Measurements from ENCODE around the gene RUNX1.

RUNX1 gene

GRCh38 chr21:34818662-34819158 lies 230.4 kb downstream of the RUNX1 start:
- no peak for DNase-seq
- TF ChIP-seq, protein P1, sequence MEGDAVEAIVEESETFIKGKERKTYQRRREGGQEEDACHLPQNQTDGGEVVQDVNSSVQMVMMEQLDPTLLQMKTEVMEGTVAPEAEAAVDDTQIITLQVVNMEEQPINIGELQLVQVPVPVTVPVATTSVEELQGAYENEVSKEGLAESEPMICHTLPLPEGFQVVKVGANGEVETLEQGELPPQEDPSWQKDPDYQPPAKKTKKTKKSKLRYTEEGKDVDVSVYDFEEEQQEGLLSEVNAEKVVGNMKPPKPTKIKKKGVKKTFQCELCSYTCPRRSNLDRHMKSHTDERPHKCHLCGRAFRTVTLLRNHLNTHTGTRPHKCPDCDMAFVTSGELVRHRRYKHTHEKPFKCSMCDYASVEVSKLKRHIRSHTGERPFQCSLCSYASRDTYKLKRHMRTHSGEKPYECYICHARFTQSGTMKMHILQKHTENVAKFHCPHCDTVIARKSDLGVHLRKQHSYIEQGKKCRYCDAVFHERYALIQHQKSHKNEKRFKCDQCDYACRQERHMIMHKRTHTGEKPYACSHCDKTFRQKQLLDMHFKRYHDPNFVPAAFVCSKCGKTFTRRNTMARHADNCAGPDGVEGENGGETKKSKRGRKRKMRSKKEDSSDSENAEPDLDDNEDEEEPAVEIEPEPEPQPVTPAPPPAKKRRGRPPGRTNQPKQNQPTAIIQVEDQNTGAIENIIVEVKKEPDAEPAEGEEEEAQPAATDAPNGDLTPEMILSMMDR (IDR thresholded peaks at IDR 0.05; ENCODE audit: low read depth, low read length): no peak
- Histone ChIP-seq H3K27ac (no peak overlapping the region), H3K4me3 (ENCODE audit: low read depth, low read length) (no peak overlapping the region), H3K36me3 (no peaks in the 10 kb centered on the region), H3K9me3 (ENCODE audit: severe bottlenecking) (peaks cover 3% of the 10 kb centered on the region), H3K27me3 (ENCODE audit: insufficient read depth, low read depth, severe bottlenecking) (peaks cover 100% of the 10 kb centered on the region)

GRCh38 chr21:34817821-34818661 lies 231.1 kb downstream of the RUNX1 start:
- H3K27ac ChIP-seq: no peak overlapping the region
- H3K4me3 ChIP-seq (ENCODE audit: low read depth, low read length): no peak overlapping the region
- H3K36me3 ChIP-seq: no peaks in the 10 kb centered on the region
- H3K9me3 ChIP-seq (ENCODE audit: severe bottlenecking): peaks cover 3% of the 10 kb centered on the region
- H3K27me3 ChIP-seq (ENCODE audit: insufficient read depth, low read depth, severe bottlenecking): peaks cover 100% of the 10 kb centered on the region
- TF ChIP-seq, protein P1 (IDR thresholded peaks at IDR 0.05; ENCODE audit: low read depth, low read length): no peak
- DNase-seq: no peak

DNA sequence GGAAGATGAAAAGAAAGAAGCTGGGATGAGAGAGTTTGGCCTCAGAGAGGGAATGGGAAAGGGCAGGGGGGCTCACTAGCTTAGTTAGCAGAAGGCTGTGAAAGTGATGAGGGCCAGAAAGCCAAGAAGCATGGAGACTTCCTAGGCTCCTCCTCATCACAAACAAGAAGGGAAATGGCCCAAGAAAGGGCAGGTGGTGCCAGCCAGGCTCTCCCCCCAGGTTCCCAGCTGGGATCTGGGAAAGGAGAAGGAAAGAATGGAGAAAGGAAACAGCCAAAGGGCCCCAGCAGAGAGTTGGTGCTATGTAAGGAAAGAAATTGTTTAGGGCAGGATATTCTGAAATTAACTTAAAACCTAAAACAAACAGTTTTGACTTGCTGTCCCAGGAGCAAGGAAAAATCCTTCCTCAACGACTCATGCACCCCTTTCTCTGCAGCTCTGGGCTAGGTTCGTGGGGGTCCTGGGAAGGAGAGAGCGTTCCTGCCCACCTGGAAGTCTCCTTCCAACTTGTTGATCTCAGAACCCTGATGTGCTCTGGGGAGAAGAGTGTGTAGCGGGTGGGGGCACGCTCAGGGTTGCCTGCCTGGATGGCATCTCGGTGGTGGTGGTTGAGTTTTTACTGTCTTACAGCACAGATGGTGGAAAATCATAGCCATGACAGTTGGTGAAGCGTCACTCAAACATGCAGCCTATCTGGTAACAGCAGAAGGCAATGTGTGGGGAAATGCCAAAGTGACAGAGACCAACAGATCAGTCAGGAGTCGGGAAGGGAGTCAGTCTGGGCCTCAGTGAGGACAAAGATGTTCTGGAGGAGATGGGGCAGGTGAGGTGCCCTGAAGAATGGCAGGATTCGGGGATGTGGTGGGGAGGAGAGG lies 233.0 kb downstream of the RUNX1 start:
- no peaks in the 10 kb centered on the region for H3K36me3 ChIP-seq
- TF ChIP-seq, protein P1 (IDR thresholded peaks at IDR 0.05; ENCODE audit: low read depth, low read length): no peak
- peaks cover 100% of the 10 kb centered on the region for H3K27me3 ChIP-seq (ENCODE audit: insufficient read depth, low read depth, severe bottlenecking)
- H3K27ac ChIP-seq: no peak overlapping the region
- H3K4me3 ChIP-seq (ENCODE audit: low read depth, low read length): no peak overlapping the region
- DNase-seq: no peak
- H3K9me3 ChIP-seq (ENCODE audit: severe bottlenecking): no peaks in the 10 kb centered on the region

DNA sequence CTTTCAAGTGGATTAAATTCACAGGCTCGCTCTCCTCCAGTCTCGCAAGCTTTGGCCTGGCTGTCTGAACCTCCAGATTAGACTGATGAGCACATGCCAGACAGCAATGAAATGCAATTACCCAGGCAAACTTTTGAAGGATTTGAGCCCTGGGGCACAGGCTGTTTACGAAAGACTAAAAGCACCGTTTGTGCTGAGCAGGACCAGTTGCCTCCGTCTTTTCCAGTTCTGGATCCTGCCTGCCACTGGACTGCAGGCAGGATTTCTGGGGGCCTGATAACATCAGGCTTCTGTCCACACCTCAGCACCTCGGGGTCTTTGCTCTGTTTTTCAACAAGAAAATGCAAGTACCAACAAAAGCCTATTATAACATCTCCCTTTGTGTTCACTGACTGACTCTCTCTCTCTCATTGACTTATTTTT lies 234.6 kb downstream of the RUNX1 start:
- DNase-seq: no peak
- Histone ChIP-seq H3K36me3 (no peaks in the 10 kb centered on the region), H3K27ac (no peak overlapping the region), H3K4me3 (ENCODE audit: low read depth, low read length) (no peak overlapping the region), H3K27me3 (ENCODE audit: insufficient read depth, low read depth, severe bottlenecking) (peaks cover 100% of the 10 kb centered on the region), H3K9me3 (ENCODE audit: severe bottlenecking) (no peaks in the 10 kb centered on the region)
- TF ChIP-seq, protein P1 (IDR thresholded peaks at IDR 0.05; ENCODE audit: low read depth, low read length): no peak

DNA sequence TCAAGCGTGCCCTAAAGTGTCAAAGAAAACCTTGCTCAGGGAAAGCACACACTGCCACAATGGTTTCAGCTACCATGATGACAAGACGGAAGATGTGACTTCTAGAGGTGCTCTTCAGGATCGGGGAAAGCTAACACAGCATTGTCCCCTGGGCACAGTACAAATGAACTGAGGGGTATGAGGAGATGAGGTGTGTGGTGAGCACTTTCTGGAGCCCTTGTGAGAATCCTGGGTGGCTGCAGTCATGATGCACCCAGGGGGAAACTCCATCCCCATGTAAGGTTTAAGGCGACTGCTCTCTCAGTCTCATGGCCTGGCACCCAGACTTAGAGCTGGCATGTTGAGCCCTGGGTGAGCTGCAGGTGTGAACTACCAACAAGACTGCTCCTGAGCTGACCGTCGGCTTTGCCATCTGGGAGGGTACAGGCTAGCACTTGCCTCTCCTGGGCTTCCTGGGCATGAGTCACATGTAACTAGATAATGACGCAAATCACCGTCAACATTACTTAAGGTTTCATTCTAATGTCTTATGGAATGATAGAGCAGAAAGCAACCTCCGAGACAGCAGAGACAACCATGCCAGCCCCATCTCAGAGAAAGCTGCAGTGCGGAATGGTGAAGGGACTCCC lies 235.7 kb downstream of the RUNX1 start:
- no peaks in the 10 kb centered on the region for H3K36me3 ChIP-seq
- DNase-seq: no peak
- no peak overlapping the region for H3K4me3 ChIP-seq (ENCODE audit: low read depth, low read length)
- peaks cover 100% of the 10 kb centered on the region for H3K27me3 ChIP-seq (ENCODE audit: insufficient read depth, low read depth, severe bottlenecking)
- H3K9me3 ChIP-seq (ENCODE audit: severe bottlenecking): no peaks in the 10 kb centered on the region
- TF ChIP-seq, protein P1 (IDR thresholded peaks at IDR 0.05; ENCODE audit: low read depth, low read length): no peak
- H3K27ac ChIP-seq: no peak overlapping the region
